Breast epithelium (tissue), 4 donors: ENCODE measurements around the gene ENAM. TPM values are rescaled to one million over a fixed set of nuclear protein-coding genes. Genes with fewer than 3 reads are reported as not detected.
A peak's percentile ranks its signal among the peaks of the same experiment; 100 is the strongest.
"Not testable (repeated sequence)": the region's sequence is repeated elsewhere in the genome, so short reads cannot be mapped to it uniquely, and the experiment has no call there.

Source experiments
- DNase-seq, 2 donors: peaks; one replicate each; pipeline ENCODE4 v3.0.0-alpha.2; 2019; ENCODE audit warnings: low spot score in 2 of 2
- H3K27ac ChIP-seq, 2 donors: fragments of 200-600 bp; sonication (generic) in 1 of 2; one replicate each; pipeline ENCODE4 v1.5.1; 2016 to 2019; ENCODE audit warnings: mild to moderate bottlenecking in 1 of 2
- H3K27me3 ChIP-seq, 2 donors: fragments of 200-600 bp; sonication (generic) in 1 of 2; one replicate each; pipeline versions ENCODE4 v1.5.1 to v1.6.0; 2017 to 2019; ENCODE audit warnings: control low read depth in 1 of 2, mild to moderate bottlenecking in 1 of 2
- H3K36me3 ChIP-seq: fragments of 200-600 bp; one replicate; pipeline ENCODE4 v1.5.1; 2019
- H3K4me1 ChIP-seq, 2 donors: fragments of 200-600 bp; sonication (generic); one replicate each; pipeline ENCODE4 v1.5.1; 2016 to 2019; ENCODE audit warnings: control low read depth in 1 of 2
- H3K4me3 ChIP-seq, 3 donors: fragments of 200-600 bp; sonication (generic); 1 replicate in 2 of 3; 2 replicates in 1 of 3; pipeline ENCODE4 v1.5.1; 2016 to 2019; ENCODE audit warnings: mild to moderate bottlenecking in 3 of 3, moderate library complexity in 2 of 3
- H3K9me3 ChIP-seq, 2 donors: fragments of 200-600 bp; sonication (generic) in 1 of 2; one replicate each; pipeline ENCODE4 v1.5.1; 2016 to 2019; ENCODE audit warnings: control low read depth in 1 of 2
- POLR2A ChIP-seq: fragments of 450-650 bp; IDR thresholded peaks from one replicate; pipeline ENCODE4 v1.6.1; 2016; ENCODE audit warnings: antibody characterized with exemption, mild to moderate bottlenecking, moderate library complexity
- POLR2AphosphoS5 ChIP-seq, 3 donors: sonication (generic); formaldehyde crosslinking; IDR thresholded peaks; one replicate each; pipeline ENCODE4 v1.6.1; 2017; ENCODE audit warnings: antibody characterized with exemption in 3 of 3
- intact Hi-C: fragments of 100-400 bp; cut with DNase I; formaldehyde crosslinking; loops from one replicate; pipeline ENCODE4 v1.15.1; 2023; ENCODE audit warnings: low total_unique reads
- total RNA-seq, 3 donors: library from RNA; depleted of rRNA; stranded (reverse); fragments of >200 nt; gene quantifications; one replicate each; pipeline ENCODE4 v1.1.0, GENCODE V29; 2016
- TF ChIP-seq, protein P1 (sequence below), 3 donors: fragments of 450-650 bp; IDR thresholded peaks; one replicate each; pipeline ENCODE4 v1.5.1; 2016 to 2017; ENCODE audit warnings: antibody characterized with exemption in 3 of 3, mild to moderate bottlenecking in 3 of 3, moderate library complexity in 3 of 3

The ENAM gene
- total RNA-seq, 3 donors from 2014 or later, result 0.32 TPM; not detected in 2

GRCh38 chr4:70687392-70687791 is 58.8 kb downstream of the ENAM start:
- no peak for DNase-seq
- H3K27ac ChIP-seq, result peak overlapping the region; percentile 96 to 97
- H3K27me3 ChIP-seq, result no peaks in the 10 kb centered on the region
- intact Hi-C loops, result no loop called here
- H3K4me1 ChIP-seq, result peaks cover 0 to 4% of the 10 kb centered on the region in 2 donors
- H3K9me3 ChIP-seq, result no peaks in the 10 kb centered on the region
- peak overlapping the region; percentile 82 to 92 (median 87) for H3K4me3 ChIP-seq
- TF ChIP-seq POLR2AphosphoS5 (IDR thresholded peaks at IDR 0.05), result no peak
- TF ChIP-seq, protein P1, sequence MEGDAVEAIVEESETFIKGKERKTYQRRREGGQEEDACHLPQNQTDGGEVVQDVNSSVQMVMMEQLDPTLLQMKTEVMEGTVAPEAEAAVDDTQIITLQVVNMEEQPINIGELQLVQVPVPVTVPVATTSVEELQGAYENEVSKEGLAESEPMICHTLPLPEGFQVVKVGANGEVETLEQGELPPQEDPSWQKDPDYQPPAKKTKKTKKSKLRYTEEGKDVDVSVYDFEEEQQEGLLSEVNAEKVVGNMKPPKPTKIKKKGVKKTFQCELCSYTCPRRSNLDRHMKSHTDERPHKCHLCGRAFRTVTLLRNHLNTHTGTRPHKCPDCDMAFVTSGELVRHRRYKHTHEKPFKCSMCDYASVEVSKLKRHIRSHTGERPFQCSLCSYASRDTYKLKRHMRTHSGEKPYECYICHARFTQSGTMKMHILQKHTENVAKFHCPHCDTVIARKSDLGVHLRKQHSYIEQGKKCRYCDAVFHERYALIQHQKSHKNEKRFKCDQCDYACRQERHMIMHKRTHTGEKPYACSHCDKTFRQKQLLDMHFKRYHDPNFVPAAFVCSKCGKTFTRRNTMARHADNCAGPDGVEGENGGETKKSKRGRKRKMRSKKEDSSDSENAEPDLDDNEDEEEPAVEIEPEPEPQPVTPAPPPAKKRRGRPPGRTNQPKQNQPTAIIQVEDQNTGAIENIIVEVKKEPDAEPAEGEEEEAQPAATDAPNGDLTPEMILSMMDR (IDR thresholded peaks at IDR 0.05), result no peak
- TF ChIP-seq POLR2A, result no peak
- no peaks in the 10 kb centered on the region for H3K36me3 ChIP-seq

GRCh38 chr4:70687821-70688794 is 59.6 kb downstream of the ENAM start, which contains the start of gene UTP3:
UTP3 (plus strand) TSS chr4:70688532; CDS start chr4:70688678, 146 bp downstream.
- no peaks in the 10 kb centered on the region for H3K9me3 ChIP-seq
- H3K4me1 ChIP-seq, result peaks cover 0 to 4% of the 10 kb centered on the region in 2 donors
- no peaks in the 10 kb centered on the region for H3K27me3 ChIP-seq
- intact Hi-C loops, result no loop called here
- TF ChIP-seq, protein P1 (IDR thresholded peaks at IDR 0.05), result peak; percentile 71 to 91 (median 91)
- TF ChIP-seq POLR2A (no peak), POLR2AphosphoS5 (IDR thresholded peaks at IDR 0.05) (peak; percentile 83 to 97 (median 89))
- no peaks in the 10 kb centered on the region for H3K36me3 ChIP-seq
- peak within 1 kb of the TSS; percentile 96 to 97 for H3K27ac ChIP-seq
- DNase-seq, result peak; percentile 92
- H3K4me3 ChIP-seq, result peak within 1 kb of the TSS; percentile 82 to 92 (median 87)

GRCh38 chr4:70688795-70689231 is 60.3 kb downstream of the ENAM start:
- no peaks in the 10 kb centered on the region for H3K9me3 ChIP-seq
- peaks cover 0 to 4% of the 10 kb centered on the region in 2 donors for H3K4me1 ChIP-seq
- TF ChIP-seq, protein P1 (IDR thresholded peaks at IDR 0.05), result no peak
- TF ChIP-seq POLR2A (no peak), POLR2AphosphoS5 (IDR thresholded peaks at IDR 0.05) (no peak)
- DNase-seq, result no peak
- H3K27ac ChIP-seq, result peak overlapping the region; percentile 96 to 97
- no peaks in the 10 kb centered on the region for H3K27me3 ChIP-seq
- H3K36me3 ChIP-seq, result no peaks in the 10 kb centered on the region
- intact Hi-C loops, result no loop called here
- peak overlapping the region; percentile 82 to 92 (median 87) for H3K4me3 ChIP-seq

DNA sequence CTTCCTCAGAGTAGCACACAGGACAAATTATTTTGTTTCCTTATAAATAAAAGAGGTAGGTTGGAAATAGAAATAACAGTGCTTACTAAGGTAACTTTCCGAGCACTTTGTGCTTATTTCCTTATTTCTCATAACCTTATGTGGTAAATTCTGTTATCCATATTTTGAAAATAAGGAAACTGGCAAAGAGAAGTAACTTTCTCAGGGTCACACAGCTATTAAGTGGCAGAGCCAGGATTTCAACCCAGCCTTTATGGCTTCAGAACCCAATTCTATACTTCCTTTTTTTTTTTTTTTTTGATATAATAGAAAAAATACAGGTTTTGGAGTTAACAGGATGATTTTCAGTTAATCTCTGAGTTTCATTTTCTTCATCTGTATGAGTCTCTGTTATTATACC is 63.1 kb downstream of the ENAM start:
- H3K4me3 ChIP-seq, result no peak overlapping the region
- intact Hi-C loops, result no loop called here
- H3K9me3 ChIP-seq, result no peaks in the 10 kb centered on the region
- H3K4me1 ChIP-seq, result peaks cover 0 to 4% of the 10 kb centered on the region in 2 donors
- TF ChIP-seq, protein P1 (IDR thresholded peaks at IDR 0.05), result no peak
- TF ChIP-seq POLR2AphosphoS5 (IDR thresholded peaks at IDR 0.05), result no peak
- TF ChIP-seq POLR2A, result no peak
- no peaks in the 10 kb centered on the region for H3K36me3 ChIP-seq
- no peak overlapping the region for H3K27ac ChIP-seq
- H3K27me3 ChIP-seq, result no peaks in the 10 kb centered on the region
- no peak for DNase-seq

GRCh38 chr4:70694633-70695032 is 66.1 kb downstream of the ENAM start:
- H3K9me3 ChIP-seq, H3K36me3 ChIP-seq, DNase-seq, H3K4me3 ChIP-seq, intact Hi-C loops, H3K27me3 ChIP-seq, H3K27ac ChIP-seq, H3K4me1 ChIP-seq: not testable (repeated sequence)

Other genes with a start within 250 kb of the ENAM start
- gene SMR3B, start 245.6 kb upstream of the ENAM start, total RNA-seq, result not detected
- 1 to 10 TPM in 1 of 3 donors, not detected in 2; 1.0 TPM for gene OPRPN, start 230.8 kb upstream of the ENAM start, total RNA-seq
- gene MUC7, start 156.5 kb upstream of the ENAM start, total RNA-seq, result not detected
- not detected for gene AMTN, start 110.2 kb upstream of the ENAM start, total RNA-seq
- gene AMBN, start 36.5 kb upstream of the ENAM start, total RNA-seq, result not detected
- gene JCHAIN, start 37.8 kb downstream of the ENAM start, total RNA-seq, result 100 to 1,000 TPM in 2 of 3 donors, 10 to 100 TPM in 1; 10.1 to 700 (median 337) TPM
- 10 to 100 TPM; 18.9 to 22.0 (median 19.3) TPM for gene UTP3, start 59.8 kb downstream of the ENAM start, total RNA-seq
- gene RUFY3, start 93.2 kb downstream of the ENAM start, total RNA-seq, result 10 to 100 TPM; 60.0 to 95.9 (median 83.6) TPM
- gene GRSF1, start 211.1 kb downstream of the ENAM start, total RNA-seq, result 10 to 100 TPM; 37.0 to 56.8 (median 55.0) TPM